Activated T-helper 1 cell treated with anti-CD3 and anti-CD28 coated beads, Interleukin-2, amount 50 U/mL, for 16 hours (primary cell): Measurements from ENCODE around the gene SOX12.
"Not testable (repeated sequence)": the region's sequence is repeated elsewhere in the genome, so short reads cannot be mapped to it uniquely, and the experiment has no call there.

Experiments
- DNase-seq, 2 donors: peaks; one replicate each; pipeline ENCODE4 v3.0.0-alpha.2; 2020; ENCODE audit warnings: low read depth in 1 of 2, low spot score in 1 of 2

Gene SOX12

DNA sequence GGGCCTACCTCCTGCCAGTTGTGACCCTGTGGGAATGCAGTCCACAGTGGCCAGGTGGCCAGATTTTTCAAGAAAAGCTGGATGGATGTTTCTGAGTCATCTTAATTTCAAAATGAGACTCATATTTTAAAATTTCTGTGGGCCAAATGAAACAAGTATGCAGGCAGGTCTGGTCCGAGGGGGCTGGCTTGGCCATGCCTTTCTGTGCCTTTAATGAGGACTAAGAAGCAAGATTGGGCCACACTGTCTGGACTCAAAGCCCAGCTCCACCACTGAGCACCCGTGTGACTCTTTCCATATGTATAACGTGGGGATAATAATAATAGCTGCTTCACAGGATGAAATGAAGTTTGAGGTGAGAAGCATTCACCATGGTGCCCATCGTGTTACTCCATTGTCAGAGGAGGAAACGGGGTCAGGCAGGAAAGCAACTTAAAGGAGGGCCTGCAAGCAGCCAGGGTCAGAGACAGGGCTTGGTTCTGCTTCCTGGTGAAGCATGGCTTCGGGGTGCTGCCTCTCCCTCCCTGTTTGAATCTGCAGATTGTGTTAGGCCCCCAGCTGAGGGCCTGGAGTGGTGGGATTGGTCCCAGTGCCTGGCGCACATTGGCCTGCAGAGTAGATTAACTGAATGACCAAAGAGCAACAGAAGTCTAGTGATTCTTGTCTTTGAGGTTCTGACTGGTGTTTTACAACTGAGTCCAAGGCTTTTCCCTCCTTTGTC is 3.8 kb downstream of the SOX12 start:
- no peak for DNase-seq

DNA sequence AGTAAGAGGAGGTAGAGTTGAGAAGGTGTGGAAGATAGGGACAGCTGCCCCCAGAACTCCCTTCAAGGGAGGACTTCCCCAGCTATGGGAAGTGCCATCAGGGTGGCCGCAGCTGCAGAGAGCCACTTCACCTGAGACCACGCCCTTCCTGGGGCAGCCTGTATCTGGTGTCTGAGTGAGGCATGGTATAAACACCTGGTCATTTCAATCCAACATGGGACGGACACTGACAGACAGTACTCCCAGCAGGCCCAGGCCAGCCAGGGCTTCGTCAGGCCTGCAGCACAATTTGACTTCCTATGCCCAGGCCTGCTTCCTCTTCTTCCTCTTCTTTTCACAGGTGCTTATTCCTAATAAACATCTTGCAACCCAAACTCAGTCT is 4.5 kb downstream of the SOX12 start:
- DNase-seq: no peak

DNA sequence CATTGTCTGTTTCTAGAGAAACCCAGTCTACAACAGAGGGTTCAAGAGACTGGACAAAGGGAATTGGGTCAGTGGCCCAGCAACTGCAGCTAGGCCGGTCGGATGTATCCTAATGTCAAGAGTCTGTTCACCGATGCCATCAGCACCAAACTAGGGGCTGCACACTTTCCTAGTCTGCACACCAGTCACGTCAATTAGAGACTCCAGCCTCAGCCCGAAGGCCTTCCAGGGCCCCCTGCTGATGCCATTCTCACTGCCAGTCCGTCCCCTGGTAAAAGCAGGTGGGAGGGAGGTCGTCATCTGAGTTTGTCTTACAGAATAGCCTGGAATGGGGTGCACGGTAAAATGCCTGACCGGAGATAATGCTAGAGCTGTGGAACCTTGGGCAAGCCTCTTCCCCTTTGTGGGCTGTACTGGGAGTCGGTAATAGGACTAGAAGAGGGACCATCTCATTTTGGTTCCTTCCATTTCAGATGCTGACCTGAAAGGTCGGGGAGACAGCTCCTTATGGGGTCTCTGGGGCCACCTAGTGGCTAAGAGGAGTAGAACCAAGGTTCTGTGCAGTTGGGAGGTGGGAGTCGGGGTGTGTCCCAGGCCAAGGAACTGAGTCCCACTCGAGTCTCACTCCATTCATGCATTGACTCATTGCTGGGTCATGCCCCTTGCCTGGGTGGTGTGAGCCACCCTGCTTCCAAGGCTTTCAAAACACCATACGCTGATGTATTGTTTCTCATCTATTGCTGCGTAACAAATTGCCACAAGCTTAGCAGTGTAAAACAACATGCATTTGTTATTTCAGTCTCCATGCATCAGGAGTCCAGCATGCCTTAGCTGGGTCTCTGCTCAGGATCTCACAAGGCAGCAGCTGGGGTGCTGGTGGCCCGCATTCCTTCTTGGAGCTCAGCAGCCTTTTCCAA is 5.1 kb downstream of the SOX12 start:
- DNase-seq: peak in 1 of 2 donors; percentile 32

DNA sequence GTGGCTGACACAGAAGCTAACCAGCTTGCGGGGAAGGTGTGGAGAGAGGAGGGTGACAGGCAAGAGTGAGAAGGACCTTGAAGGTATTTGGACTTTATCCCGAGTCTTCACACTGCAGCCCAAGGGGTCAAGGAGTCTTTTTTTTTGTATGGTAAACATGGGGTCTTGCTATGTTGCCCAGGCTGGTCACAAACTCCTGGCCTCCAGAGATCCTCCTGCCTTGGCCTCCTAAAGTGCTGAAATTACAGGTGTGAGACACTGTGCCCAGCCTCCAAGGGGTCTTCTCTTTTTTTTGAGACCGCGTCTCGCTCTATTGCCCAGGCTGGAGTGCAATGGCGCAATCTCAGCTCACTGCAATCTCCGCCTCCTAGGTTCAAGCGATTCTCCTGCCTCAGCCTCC is 9.2 kb downstream of the SOX12 start:
- DNase-seq: no peak

DNA sequence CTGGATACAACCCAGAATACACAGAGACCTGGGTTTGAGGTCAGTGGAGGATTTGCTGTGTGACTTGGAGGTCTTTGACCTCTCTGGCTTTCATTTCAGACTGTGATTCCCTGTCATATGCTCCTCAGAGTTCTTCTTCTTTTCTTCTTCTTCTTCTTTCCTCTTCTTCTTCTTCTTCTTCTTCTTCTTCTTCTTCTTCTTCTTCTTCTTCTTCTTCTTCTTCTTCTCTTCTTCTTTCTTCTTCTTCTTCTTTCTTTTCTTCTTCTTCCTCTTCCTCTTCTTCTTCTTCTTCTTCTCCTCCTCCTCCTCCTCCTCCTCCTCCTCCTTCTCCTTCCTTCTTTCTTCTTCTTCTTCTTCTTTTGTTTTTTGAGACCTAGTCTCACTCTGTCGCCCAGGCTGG is 10.7 kb downstream of the SOX12 start:
- DNase-seq: not testable (repeated sequence)

DNA sequence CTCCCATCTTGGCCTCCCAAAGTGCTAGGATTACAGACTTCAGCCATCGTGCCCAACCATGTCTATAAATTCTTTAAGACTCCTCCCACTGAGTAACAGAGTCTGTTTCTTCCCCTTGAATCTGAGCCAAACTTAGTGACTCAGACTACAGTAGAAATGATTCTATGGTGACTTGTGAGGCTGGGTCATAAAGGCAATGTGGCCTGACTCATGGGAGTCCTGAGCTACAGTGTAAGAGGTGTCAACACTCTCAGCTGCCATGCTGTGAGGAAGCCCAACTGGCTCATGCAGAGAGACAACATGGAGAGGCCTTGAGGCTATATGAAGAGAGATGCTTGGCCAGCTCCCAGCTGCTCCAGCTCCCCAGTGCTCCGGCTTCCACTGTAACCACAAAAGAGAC is 16.3 kb downstream of the SOX12 start:
- DNase-seq: no peak

DNA sequence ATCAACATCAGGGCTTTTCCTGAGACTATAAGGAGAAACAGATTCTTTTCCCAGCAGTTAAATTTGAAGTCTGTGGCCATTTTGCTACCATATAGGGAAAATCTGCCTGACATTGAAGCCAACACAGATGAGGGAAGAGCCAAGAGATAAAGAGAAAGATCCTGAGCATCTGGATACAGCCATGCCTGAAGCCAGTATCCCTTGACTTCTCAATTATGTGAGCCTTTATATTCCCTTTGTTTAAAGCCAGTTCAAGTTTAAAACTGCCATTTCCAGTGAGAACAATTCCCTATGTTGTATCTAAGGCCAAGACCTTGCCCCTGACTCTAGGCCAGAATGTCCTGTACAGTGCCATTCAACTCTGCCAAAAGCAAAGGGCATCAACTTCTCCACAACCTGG is 17.8 kb downstream of the SOX12 start:
- no peak for DNase-seq

DNA sequence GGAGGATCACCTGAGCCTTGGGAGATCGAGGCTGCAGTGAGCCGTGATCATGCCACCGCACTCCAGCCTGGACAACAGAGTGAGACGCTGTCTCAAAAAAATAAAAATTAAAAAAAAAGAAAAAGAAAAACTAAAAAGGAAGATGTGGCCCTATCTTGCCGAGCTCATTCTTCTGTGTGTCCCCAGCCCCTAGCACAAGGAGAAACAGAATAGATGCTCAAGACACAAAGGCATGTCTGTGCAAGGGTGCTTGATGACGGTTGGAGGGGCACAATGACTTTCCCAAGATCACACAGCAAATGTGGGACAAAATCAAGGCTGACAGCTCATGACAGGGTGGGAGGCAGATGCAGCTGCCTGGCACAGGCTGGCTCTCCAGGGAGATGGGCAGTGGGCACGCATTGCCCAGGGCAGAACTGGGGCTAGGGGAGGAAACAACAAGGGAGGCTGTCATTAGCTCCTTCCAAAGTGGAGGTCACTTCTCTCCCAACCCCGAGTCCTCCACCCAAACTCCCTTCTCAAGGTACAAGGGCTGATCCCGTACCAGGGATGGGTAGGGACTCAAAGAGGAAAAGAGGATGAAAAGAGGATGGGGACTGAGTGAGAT is 20.8 kb downstream of the SOX12 start:
- DNase-seq: no peak

DNA sequence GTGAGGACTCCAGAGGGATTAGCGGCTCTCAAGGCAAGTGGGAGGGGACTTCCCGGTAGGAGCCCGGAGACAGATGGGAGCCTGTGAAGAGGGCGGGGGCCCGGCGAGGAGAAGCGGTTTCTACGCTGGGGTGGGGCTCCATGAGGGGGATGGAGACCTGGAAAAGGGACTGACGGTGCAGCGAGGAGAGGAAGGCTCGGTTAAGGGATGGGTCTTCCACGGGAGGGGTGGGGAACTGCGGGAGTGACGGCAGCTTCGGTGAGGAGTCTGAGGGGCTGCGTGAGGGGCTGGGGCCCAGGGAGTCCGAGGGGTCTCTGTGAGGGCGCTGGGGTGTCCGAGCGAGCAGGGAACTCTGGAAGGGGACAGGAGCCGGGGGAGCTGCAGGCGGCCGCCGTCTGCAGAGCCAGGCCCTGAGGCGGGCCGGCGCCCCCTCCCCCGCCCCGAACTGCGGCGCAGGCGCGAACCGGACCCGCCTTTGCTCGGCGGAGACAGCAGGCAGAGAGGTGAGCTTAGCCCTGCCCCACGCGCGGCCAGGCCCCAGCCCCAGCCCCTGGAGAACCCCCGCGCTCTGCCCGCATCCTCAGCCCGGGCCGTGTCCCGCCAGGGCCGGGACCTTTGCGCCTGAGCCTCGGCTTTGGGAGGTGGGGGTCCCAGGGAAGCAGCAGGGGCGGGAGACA is 21.4 kb downstream of the SOX12 start, which contains the start of gene NRSN2:
NRSN2 (plus strand) TSS at position 472 of the 677 bp plus-strand sequence. CDS start 2,533 bp downstream, outside the sequence.
- no peak for DNase-seq

DNA sequence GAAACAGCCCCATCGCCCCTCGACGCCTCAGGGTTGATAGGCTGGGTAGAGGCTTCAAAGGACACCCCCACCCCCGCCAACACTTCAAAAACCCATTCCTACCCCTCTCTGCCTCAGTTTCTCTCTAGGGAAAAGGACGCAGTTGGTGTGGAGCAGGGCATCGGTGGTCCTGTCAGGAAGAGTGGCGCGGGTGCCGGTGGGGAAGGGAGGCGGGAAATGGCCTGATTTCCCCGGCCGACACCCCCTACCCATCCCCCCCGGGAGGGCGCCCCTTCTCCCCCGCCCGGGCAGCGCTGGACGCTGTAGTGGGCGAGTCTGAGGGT is 21.9 kb downstream of the SOX12 start:
- no peak for DNase-seq

DNA sequence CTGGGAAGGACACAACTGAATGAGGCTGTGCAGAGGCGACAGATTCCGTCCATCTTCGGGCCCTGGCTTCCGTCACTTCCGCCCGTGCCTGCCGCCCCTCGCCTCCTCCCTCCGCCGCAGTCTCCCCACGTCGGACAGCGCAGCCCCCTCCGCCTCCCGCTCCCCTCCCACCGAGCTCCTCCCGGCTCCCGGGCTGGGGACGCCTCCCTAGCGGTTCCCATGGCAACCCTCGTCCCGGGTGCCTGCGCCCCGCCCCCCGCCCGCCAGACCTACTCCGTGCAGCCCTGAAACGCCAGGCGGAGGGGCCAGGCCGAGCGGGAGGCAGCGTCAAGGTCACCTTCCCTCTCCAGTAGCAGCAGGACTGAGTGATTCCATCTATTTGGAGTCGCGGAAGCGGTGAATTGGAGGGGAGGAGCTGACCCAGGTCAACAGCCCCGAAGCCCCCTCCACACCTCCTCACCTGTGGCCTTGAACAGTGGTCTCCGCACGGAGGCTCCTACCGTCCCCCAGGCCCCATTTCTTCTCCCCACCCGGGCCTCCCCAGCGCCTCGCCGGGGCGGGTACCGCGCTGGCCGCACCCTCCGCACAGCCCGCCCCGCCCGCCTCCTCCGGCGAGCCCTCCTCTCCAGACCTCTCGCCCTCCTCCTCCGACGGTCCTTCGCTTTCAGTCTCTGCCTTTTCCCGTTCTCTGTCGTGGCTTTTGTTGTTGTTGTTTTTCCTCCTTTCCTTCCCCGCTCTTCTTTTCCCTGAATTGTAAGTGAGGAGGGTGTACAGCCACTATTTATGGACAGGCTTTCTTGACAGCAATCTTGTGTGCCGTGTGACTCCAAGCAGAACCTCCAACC is 22.5 kb downstream of the SOX12 start:
- DNase-seq: peak in 1 of 2 donors; percentile 28

DNA sequence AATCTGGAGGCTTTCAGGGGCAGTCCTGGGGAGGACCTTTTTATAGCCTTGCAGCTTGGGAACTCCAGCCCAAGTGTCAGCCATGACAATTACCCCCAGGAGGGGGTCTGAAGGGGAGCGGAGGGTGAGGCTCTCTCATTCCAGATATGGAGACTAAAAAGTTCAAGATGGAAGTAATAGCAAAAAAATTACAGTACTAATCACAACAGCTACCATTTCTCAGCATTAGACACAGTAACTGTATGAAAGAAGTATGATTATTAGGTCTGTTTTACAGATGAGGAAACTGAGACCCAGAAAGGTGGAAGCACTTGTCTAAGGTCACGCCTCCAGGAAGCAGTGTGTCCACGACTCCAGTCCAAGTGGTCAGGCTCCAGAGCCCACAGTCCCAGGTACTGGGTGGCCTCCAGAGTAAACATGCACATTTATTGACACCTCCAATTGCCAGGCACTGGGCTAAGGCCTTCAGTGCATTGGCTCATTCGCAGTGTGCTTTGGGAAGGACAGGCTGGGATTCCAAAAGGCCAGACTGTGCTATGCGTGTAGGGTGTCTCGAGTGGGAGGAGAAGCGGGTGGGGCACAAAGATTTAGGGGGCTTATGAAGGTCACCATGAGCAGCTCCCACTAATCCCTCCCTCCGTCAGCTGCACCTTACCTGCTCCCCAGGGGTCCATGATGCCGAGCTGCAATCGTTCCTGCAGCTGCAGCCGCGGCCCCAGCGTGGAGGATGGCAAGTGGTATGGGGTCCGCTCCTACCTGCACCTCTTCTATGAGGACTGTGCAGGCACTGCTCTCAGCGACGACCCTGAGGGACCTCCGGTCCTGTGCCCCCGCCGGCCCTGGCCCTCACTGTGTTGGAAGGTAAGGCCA is 23.9 kb downstream of the SOX12 start:
- no peak for DNase-seq

DNA sequence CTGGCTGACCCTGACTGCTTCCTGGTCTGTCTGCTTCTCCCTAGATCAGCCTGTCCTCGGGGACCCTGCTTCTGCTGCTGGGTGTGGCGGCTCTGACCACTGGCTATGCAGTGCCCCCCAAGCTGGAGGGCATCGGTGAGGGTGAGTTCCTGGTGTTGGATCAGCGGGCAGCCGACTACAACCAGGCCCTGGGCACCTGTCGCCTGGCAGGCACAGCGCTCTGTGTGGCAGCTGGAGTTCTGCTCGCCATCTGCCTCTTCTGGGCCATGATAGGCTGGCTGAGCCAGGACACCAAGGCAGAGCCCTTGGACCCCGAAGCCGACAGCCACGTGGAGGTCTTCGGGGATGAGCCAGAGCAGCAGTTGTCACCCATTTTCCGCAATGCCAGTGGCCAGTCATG is 27.8 kb downstream of the SOX12 start:
- no peak for DNase-seq

DNA sequence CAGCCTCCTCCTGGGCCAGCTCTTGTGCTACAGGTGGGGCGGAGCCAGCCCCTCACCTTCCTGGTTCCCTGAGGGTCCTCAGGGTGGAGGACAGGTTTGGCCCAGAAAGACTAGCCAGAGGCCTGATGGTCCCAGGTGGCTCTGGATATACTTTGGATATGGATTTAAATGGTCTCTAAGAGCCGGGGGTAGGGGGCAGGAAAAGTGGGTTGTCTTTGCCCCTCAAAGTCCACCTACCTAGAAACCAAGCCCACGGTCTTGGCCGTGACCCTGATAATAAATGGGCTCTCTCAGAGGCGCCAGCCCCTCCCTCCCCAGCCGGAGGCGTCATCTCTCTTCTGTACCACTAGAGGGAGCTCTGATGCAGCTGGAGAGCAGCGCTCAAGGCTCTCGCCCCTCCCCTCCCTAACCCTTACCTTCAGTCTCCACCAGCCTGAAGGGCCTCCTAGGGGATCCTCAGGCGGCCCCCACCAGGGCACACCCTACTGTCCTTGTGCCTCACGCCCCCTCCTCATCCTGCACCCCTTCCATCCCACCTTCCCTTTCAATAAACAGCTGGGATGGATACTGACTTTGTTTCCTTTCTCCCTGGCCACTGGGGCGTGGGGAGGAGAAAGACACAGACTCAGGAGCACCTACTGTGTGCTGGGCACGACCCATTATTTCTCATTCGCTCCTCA is 29.1 kb downstream of the SOX12 start:
- DNase-seq: peak; percentile 52 to 68

DNA sequence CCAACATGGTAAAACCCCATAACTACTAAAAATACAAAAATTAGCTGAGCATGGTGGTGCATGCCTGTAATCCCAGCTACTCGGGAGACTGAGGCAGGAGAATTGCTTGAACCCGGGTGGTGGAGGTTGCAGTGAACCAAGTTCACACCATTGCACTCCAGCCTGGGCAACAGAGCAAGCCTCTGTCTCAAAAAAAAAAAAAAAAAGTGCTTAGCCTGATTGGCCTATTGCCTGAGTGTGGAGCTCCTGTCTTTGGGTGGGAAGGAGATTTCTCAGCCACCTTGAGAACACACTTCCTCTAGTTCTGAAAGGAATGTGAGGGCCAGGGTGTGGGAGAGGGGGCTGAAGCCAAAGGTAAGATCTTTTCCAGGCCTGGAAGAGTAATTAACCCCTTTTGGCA is 30.8 kb downstream of the SOX12 start:
- not testable (repeated sequence) for DNase-seq

DNA sequence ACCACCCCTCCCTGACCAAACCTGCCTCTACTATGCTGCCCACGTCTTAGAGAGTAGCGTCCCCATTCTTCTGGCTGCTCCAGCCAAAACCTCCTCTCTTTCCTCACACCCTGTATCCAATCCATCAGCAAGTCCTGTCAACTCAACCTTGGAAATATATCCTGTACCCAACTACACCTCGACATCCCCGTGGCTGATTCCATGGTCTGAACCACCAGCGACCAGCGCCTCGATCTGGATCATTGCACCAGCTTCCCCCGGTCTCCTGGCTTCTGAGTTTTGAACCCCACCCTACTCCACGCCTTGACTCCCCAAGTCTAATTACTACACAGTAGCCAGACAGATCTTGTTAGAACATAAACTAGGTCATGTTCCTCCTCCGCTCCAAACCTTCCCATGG is 31.4 kb downstream of the SOX12 start:
- DNase-seq: no peak

DNA sequence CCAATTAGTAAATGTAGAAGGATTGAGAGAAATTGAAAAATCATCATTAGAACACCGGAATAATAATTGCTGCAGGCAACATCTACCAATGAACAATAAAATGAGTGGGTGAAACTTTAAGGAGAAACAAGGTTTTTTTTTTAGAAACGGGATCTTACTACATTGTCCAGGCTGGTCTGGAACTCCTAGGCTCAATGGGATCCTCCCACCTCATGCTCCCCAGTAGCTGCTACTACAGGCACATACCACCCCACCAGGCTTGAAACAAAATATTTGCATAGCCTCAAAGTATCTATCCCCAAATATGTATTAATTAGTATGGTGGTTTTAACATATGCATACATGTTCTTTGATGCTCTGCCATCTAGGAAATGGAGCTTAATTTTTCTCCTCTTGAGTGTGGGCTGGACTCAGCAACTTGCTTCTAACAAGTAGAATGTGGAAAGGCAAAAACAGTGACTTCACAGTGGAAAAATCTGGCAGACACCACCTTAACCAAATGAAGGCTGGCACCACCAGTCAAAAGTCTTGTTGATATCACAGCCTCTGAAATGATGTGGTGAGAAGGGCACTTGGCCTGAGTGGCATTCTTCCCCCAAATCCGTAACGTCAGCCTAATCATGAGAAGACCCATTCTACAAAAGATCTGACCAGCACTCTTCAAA is 33.7 kb downstream of the SOX12 start:
- no peak for DNase-seq

DNA sequence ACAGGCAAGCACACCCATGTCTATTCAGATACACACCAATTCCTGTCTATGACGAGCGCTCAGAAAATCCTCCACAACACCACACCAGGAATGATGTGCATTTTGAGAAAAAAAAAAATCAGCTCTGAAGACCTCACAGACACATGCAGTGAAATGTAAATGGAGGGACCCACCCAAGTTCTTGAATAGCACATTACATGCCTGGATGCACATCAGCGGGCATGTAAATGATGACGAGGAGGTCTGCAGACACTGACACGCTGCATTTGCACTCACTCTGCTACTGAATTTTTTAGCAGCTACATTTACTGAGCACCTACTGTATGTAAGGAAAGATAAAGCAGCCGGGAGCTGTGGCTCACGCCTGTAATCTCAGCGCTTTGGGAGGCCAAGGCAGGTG is 36.2 kb downstream of the SOX12 start:
- DNase-seq: no peak
